GM21381 (cell line): ENCODE data around the gene ALLC.
"Not testable (repeated sequence)": the region's sequence is repeated elsewhere in the genome, so short reads cannot be mapped to it uniquely, and the experiment has no call there.

Source experiments
- ATAC-seq: cut with Tn5 transposase; IDR thresholded peaks from one replicate; pipeline ENCODE4 v1.9.1; 2021; ENCODE audit warnings: mild to moderate bottlenecking, moderate library complexity; ENCODE audit not compliant: unreplicated experiment

The ALLC gene

GRCh38 chr2:3626118-3626811 lies 31.7 kb upstream of the ALLC start:
- no peak for ATAC-seq

DNA sequence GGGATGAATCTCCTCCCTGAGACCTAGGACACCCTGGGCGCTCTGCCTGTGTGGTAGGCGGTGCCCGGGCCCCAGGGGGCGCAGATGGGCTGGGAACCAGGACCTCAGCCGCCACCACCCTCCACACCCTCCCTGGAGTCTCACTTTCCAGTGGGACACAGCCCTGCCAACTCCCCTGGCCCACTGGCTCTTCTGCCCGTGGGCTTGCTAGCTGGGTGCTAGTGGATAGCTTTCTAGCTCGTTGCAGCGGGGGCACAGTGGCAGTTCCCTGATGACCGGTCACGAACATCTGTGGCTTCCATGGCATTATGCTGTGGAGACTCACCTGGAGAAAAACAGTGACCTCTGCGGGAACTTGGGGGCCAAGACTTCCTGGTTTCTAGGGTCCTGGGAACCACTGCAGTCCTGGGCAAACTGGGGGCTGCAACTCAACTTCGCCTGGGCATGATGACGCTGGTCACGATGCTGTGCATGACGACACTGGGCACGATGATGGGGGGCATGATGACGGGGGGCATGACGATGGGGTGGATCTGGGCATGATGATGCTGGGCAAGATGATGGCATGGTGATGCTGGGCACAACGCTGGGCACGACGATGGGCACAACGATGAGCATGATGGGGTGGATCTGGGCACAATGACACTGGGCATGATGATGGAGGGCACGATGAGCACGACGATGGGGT lies 31.0 kb upstream of the ALLC start:
- ATAC-seq, result no peak

DNA sequence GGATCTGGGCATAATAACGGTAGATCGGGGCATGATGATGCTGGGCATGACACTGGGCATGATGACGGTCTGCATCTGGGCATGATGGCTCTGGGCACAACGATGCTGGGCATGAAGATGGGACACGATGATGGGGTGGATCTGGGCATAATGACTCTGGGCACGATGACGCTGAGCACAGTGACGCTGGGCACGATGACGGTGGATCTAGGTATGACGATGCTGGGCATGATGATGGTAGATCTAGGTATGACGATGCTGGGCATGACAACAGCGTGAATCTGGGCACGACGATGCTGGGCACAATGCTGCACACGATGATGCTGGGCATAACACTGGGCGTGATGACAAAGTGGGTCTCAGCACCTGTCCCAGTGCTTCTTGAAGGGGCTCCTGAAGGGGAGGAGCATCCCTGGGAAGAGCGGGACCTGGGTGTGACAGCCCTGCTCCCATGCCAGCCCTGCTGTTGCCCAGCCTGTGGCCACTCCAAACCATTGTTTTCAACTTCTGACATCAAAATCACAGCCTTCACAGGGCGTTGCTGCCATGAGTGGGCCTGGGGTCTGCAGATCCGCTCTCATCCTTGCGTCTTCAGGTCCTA lies 30.4 kb upstream of the ALLC start:
- ATAC-seq, result no peak

GRCh38 chr2:3628241-3628679 lies 29.7 kb upstream of the ALLC start:
- ATAC-seq, result no peak

GRCh38 chr2:3628800-3629199 lies 29.2 kb upstream of the ALLC start:
- ATAC-seq, result no peak

GRCh38 chr2:3630631-3631030 lies 27.4 kb upstream of the ALLC start:
- no peak for ATAC-seq

- no peak for ATAC-seq
These were observed 26.7 kb upstream of the ALLC start for GRCh38 chr2:3631161-3631850.

- ATAC-seq, result no peak
These were observed 25.9 kb upstream of the ALLC start for GRCh38 chr2:3631851-3632659.

GRCh38 chr2:3633089-3633981 lies 24.7 kb upstream of the ALLC start:
- no peak for ATAC-seq

- no peak for ATAC-seq
These were observed 23.9 kb upstream of the ALLC start for GRCh38 chr2:3633982-3634595.

GRCh38 chr2:3634596-3635121 lies 23.3 kb upstream of the ALLC start:
- ATAC-seq, result no peak

DNA sequence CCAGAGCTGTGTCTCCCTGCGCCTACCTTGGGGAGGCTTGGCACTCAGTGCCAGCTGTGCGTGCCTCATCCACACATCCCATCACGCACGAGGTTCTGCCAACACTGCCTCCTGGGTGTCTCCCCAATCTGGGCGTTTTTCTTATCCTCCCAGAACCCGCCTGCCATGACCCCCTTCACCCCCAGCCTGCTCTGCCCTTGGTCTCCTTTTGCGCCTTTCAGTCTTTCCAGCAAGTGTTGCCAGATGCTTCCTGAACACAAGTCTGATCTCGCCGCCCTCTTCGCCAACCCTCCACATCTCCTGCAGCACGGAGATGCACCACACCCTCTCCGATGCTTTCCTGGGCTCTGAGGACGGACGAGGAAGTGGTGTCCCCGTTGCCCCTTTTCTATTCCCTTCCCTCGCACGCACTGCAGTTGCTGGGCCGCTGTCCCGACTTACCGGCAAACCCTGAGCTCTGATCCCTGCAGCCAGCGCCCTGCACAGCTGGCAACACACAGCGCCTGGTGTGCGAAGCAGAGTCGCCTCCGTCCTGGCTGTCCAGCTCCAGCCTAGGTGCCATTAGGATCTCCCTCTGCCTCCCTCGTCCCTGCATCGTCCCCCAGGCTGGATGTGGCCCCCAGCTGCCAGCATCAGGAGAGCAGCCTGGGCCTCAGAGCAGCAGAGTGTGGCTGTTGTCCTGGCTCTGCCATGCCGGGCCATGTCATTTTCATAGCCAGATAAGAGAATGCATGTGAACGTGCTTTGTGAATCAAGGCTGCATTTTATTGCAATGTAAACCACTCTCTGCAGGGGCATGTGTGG lies 22.6 kb upstream of the ALLC start:
- no peak for ATAC-seq

DNA sequence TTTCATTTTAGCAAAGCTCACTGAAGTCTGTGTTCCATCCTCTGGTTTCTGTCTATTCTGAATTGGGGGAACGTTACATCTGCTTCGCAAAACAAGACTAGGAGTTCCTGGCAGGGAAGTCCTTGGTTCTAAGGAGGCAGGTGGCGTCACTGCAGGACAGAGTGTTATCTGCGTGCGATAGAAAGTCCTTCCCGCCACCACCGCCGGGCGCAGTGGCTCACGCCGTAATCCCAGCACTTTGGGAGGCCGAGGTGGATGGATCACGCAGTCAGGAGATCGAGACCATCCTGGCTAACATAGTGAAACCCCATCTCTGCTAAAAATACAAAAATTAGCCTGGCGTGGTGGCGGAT lies 22.0 kb upstream of the ALLC start:
- ATAC-seq, result not testable (repeated sequence)

GRCh38 chr2:3636586-3637310 lies 21.3 kb upstream of the ALLC start:
- no peak for ATAC-seq

GRCh38 chr2:3637311-3637675 lies 20.7 kb upstream of the ALLC start:
- ATAC-seq, result no peak

- ATAC-seq, result no peak
These were observed 20.1 kb upstream of the ALLC start for GRCh38 chr2:3637692-3638455.

DNA sequence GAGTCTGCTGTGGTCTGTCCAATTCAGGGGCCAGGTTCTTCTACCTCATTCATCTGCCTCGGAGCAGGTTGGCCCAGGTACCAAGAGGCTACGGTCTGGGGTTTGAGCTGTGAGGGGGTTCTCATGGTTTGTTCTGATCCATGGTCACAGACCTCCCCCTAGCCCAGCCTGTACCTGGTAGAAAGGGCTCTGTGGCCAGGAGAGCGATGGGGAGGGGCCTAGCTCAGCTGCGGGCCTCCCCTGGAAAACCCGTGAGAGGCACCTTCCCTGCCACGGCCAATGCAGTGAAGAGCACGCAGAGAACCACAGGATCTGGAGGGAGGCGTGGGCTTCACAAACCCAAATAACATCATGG lies 19.6 kb upstream of the ALLC start:
- no peak for ATAC-seq
